ENCODE data around the gene RGS8. TPM values are rescaled to one million over a fixed set of nuclear protein-coding genes. Genes with fewer than 3 reads are reported as not detected.
"Not testable (repeated sequence)": the region's sequence is repeated elsewhere in the genome, so short reads cannot be mapped to it uniquely, and the experiment has no call there.

The RGS8 gene
- total RNA-seq, 1 donor from 2014 or later: not detected

DNA sequence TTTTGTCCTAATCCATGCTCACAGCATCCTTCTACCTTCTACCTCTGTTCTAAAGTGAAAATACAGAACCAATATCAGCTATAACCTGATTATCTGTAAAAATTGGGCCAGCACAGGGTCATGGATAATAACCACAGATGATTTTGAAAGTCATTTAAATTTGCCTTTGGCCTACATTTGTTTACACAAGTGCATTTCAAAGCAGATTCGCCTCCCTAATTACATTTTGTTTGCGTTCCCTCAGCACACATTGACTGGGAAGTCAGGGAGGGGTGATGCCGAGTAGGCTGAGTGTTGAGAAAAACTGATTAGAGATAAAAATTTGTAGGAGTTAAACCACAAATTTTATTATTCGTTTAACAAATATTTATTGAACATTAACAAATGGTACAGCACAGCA is 19.2 kb upstream of the RGS8 start:
- Mint-ChIP-seq H3K4me3 (ENCODE audit: unreplicated experiment) (no peak overlapping the region), H3K9me3 (ENCODE audit: unreplicated experiment) (no peaks in the 10 kb centered on the region), H3K4me1 (ENCODE audit: unreplicated experiment) (peaks cover 3% of the 10 kb centered on the region), H3K27me3 (ENCODE audit: unreplicated experiment) (peaks cover 3% of the 10 kb centered on the region), H3K27ac (ENCODE audit: unreplicated experiment) (no peak overlapping the region), H3K36me3 (ENCODE audit: low read depth, unreplicated experiment) (no peaks in the 10 kb centered on the region)
- no peak for DNase-seq (ENCODE audit: low spot score)
- TF ChIP-seq CTCF (IDR thresholded peaks at IDR 0.05; ENCODE audit: unreplicated experiment): no peak

DNA sequence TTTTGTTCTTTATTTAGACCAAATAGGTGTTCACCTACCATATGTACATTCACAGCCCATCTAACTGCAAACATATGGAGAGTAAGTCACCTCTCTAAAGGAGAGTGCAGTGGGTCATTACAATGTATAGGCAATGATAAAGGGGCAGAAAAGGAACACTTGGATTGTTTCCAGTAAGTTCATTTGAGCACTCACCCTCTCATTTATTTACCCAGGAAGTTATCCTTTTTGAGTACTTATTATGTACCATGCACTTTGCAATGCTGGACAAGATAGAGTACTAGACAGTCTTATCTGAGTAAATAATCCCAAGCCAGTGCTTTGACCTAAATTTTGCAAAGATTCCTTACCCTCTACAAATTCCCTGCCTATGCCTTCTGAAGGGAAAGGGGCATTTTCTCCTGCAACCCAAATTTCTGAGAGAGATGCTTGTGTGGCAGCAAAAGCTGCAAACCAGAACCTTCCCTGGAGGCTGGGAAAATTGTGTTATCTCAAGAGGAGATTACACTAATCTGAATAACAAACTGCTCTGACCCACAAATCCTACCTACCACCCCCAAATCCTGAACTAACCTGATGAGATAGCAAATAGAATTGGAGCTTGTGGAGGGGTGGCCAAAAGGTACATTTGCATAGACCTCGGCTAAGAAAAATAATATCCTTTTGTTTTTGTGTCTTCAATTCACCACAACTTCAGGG is 18.6 kb upstream of the RGS8 start:
- Mint-ChIP-seq H3K27me3 (ENCODE audit: unreplicated experiment) (peaks cover 3% of the 10 kb centered on the region), H3K9me3 (ENCODE audit: unreplicated experiment) (no peaks in the 10 kb centered on the region), H3K4me1 (ENCODE audit: unreplicated experiment) (peaks cover 3% of the 10 kb centered on the region), H3K36me3 (ENCODE audit: low read depth, unreplicated experiment) (no peaks in the 10 kb centered on the region), H3K27ac (ENCODE audit: unreplicated experiment) (no peak overlapping the region), H3K4me3 (ENCODE audit: unreplicated experiment) (no peak overlapping the region)
- TF ChIP-seq CTCF (IDR thresholded peaks at IDR 0.05; ENCODE audit: unreplicated experiment): no peak
- DNase-seq (ENCODE audit: low spot score): no peak

DNA sequence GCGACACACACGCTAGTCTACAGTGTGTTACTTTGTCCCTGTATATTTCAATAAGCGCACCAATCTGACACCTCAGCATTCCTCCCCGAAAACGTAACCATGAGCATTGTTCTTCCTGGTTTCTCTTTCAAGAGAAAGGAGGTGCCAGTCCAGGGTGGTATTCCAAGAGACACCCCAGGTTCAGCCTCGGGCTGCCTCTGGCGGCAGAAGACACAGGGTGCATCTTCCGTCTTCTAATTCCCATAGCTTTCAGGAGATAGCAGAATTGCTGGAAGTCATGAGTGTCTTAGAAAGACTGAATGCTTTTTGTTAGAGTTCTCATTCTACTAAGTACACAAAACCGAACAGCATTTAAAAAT is 15.9 kb upstream of the RGS8 start:
- Mint-ChIP-seq H3K9me3 (ENCODE audit: unreplicated experiment) (no peaks in the 10 kb centered on the region), H3K4me1 (ENCODE audit: unreplicated experiment) (peaks cover 3% of the 10 kb centered on the region), H3K27me3 (ENCODE audit: unreplicated experiment) (peaks cover 3% of the 10 kb centered on the region), H3K27ac (ENCODE audit: unreplicated experiment) (no peak overlapping the region), H3K36me3 (ENCODE audit: low read depth, unreplicated experiment) (no peaks in the 10 kb centered on the region), H3K4me3 (ENCODE audit: unreplicated experiment) (no peak overlapping the region)
- no peak for TF ChIP-seq CTCF (IDR thresholded peaks at IDR 0.05; ENCODE audit: unreplicated experiment)
- DNase-seq (ENCODE audit: low spot score): no peak

DNA sequence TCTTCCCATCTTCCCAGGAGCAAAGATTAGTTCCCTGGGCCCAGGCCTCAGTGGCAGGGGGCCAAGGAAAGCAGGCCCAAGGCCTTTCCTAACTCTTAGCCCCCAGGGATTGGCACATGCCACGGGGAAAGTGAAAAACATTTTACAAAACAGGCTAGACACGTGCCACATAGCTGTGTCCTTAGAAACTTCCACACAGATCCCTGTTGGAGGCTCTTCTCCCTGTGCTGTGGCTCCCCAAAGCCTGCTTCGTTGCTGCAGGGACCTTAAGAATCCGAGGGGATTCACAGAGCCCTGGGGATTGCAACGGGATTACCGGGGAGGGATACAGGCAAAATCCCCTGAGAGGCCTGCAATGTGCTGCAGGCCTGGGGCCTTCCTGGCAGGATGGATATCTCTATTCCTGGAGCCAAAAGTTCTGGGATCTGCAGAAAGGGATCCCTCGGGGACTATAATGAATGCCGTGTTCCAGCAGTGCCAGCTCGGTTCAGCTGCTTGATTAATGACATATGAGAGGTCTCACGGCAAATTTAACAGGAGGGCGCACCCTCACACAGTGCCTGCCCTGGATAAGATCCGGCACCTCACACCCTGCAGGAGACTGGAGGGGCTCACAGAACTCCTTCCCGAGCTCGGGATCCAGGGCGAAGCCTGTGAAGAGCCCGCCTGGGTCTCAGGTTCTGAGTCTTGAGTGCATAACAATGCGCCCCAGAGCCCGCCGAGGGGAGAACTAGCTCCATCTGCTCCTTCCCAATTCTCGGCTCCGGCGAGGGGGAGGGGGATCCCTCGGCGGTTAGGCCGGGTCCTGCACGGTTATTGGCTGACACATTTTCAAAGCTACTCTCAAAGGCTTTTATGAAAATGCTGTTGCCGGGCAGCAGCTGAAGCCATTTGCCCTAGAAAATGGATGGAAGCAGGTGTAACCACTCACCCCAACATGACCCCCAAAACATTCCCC is 15.3 kb upstream of the RGS8 start:
- no peak overlapping the region for H3K4me3 Mint-ChIP-seq (ENCODE audit: unreplicated experiment)
- H3K27ac Mint-ChIP-seq (ENCODE audit: unreplicated experiment): no peak overlapping the region
- no peaks in the 10 kb centered on the region for H3K9me3 Mint-ChIP-seq (ENCODE audit: unreplicated experiment)
- no peak for TF ChIP-seq CTCF (IDR thresholded peaks at IDR 0.05; ENCODE audit: unreplicated experiment)
- H3K36me3 Mint-ChIP-seq (ENCODE audit: low read depth, unreplicated experiment): no peaks in the 10 kb centered on the region
- H3K4me1 Mint-ChIP-seq (ENCODE audit: unreplicated experiment): peaks cover 3% of the 10 kb centered on the region
- peaks cover 3% of the 10 kb centered on the region for H3K27me3 Mint-ChIP-seq (ENCODE audit: unreplicated experiment)
- DNase-seq (ENCODE audit: low spot score): peak; percentile 18

DNA sequence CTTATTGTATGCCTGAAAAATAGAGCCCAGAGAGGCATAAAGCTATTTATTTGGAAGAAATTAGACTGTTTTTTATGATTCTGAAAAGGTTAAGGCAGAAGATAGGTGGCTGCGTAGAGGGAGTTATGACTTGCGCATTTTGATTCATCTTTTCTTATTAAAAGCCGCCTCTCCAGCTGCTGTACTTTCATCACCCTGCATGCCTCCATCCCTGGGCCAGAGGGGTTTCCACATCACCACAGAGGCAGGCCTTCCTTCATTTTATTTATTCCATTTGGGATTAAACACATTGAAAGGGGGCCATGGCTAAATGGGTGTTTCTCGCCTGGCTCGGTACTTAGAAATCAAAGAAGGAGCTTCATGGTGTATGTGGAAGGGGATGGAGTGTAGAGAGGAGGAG is 14.6 kb upstream of the RGS8 start:
- Mint-ChIP-seq H3K4me1 (ENCODE audit: unreplicated experiment) (peaks cover 3% of the 10 kb centered on the region), H3K27me3 (ENCODE audit: unreplicated experiment) (peaks cover 2% of the 10 kb centered on the region), H3K27ac (ENCODE audit: unreplicated experiment) (no peak overlapping the region), H3K4me3 (ENCODE audit: unreplicated experiment) (no peak overlapping the region), H3K36me3 (ENCODE audit: low read depth, unreplicated experiment) (no peaks in the 10 kb centered on the region), H3K9me3 (ENCODE audit: unreplicated experiment) (no peaks in the 10 kb centered on the region)
- DNase-seq (ENCODE audit: low spot score): no peak
- TF ChIP-seq CTCF (IDR thresholded peaks at IDR 0.05; ENCODE audit: unreplicated experiment): no peak

DNA sequence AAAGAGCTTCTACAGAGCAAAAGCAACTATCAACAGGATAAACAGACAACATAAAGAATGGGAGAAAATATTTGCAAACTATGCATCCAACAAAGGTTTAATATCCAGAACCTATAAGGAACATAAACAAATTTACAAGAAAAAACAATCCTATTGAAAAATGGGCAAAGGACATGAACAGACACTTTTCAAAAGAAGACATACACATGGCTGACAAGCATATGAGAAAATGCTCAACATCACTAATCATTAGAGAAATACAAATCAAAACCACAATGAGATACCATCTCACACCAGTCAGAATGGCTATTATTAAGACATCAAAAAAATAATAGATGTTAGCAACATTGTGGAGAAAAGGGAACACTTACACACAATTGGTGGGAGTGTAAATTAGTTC is 8.8 kb upstream of the RGS8 start:
- not testable (repeated sequence) for H3K9me3 Mint-ChIP-seq (ENCODE audit: unreplicated experiment); H3K27ac Mint-ChIP-seq (ENCODE audit: unreplicated experiment); H3K4me1 Mint-ChIP-seq (ENCODE audit: unreplicated experiment)

More for the DNA sequence above, 8.8 kb upstream of the RGS8 start:
- not testable (repeated sequence) for DNase-seq (ENCODE audit: low spot score); H3K4me3 Mint-ChIP-seq (ENCODE audit: unreplicated experiment); H3K27me3 Mint-ChIP-seq (ENCODE audit: unreplicated experiment); H3K36me3 Mint-ChIP-seq (ENCODE audit: low read depth, unreplicated experiment)
